Prostate gland (tissue), 2 donors: ENCODE results near the gene ABTB2.

Source experiments
- CTCF ChIP-seq, 4 experiments: fragments of 200-600 bp in 2 of 4; fragments of 450-650 bp in 2 of 4; sonication (generic) in 2 of 4; IDR thresholded peaks; 1 replicate in 3 of 4; 2 replicates in 1 of 4; pipeline ENCODE4 v1.5.1; 2016 to 2019; ENCODE audit warnings: antibody characterized with exemption in 4 of 4, mild to moderate bottlenecking in 2 of 4, moderate library complexity in 2 of 4
- POLR2A ChIP-seq: fragments of 450-650 bp; IDR thresholded peaks from one replicate; pipeline ENCODE4 v1.6.1; 2016; ENCODE audit warnings: antibody characterized with exemption, mild to moderate bottlenecking
- POLR2AphosphoS5 ChIP-seq: sonication (generic); formaldehyde crosslinking; IDR thresholded peaks from one replicate; pipeline ENCODE4 v1.6.1; 2017; ENCODE audit warnings: antibody characterized with exemption

- TF ChIP-seq CTCF (IDR thresholded peaks at IDR 0.05) = no peak
- TF ChIP-seq POLR2A = no peak
- TF ChIP-seq POLR2AphosphoS5 = no peak
These were observed 190.7 kb downstream of the ABTB2 start for GRCh38 chr11:34166806-34167740.
